PFSK-1 (cell line): ENCODE results near the gene RNF175.

Experiments
- FOXP2 ChIP-seq: optimal IDR thresholded peaks from 2 replicates; pipeline ENCODE3; 2011; ENCODE audit warnings: borderline replicate concordance, control low read depth, inconsistent platforms; ENCODE audit not compliant: insufficient read depth; ENCODE audit errors: extremely low read length, extremely low read depth
- POLR2AphosphoS5 ChIP-seq: IDR thresholded peaks from 2 replicates; pipeline ENCODE4 v1.6.1; 2012; ENCODE audit warnings: low read depth, mild to moderate bottlenecking, control low read depth, low read length, moderate library complexity
- REST ChIP-seq, 2 experiments: IDR thresholded peaks; 2 replicates each; pipeline versions ENCODE4 v1.6.1 to v1.8.0; 2011 to 2012; ENCODE audit warnings: low read depth in 2 of 2, low read length in 2 of 2, control low read depth in 1 of 2, inconsistent platforms in 1 of 2, mild to moderate bottlenecking in 1 of 2, moderate library complexity in 1 of 2; ENCODE audit not compliant: insufficient read depth in 1 of 2
- SIN3A ChIP-seq: IDR thresholded peaks from 2 replicates; pipeline ENCODE4 v1.6.1; 2012; ENCODE audit warnings: mild to moderate bottlenecking, low read length, moderate library complexity, borderline replicate concordance; ENCODE audit not compliant: insufficient read depth
- TAF1 ChIP-seq: IDR thresholded peaks from 2 replicates; pipeline ENCODE4 v1.6.1; 2012; ENCODE audit warnings: low read length, control low read depth, borderline replicate concordance; ENCODE audit not compliant: insufficient read depth

The RNF175 gene

GRCh38 chr4:153676486-153676885 is 83.3 kb downstream of the RNF175 start:
- TF ChIP-seq REST (IDR thresholded peaks at IDR 0.05; ENCODE audit: insufficient read depth in 1 of 2, low read depth in 2 of 2, low read length in 2 of 2) (no peak), SIN3A (no peak), FOXP2 (no peak)

GRCh38 chr4:153669838-153670237 is 90.0 kb downstream of the RNF175 start:
- no peak for TF ChIP-seq FOXP2
- no peak for TF ChIP-seq POLR2AphosphoS5
- no peak for TF ChIP-seq TAF1
- no peak for TF ChIP-seq REST (IDR thresholded peaks at IDR 0.05; ENCODE audit: insufficient read depth in 1 of 2, low read depth in 2 of 2, low read length in 2 of 2)
- TF ChIP-seq SIN3A: no peak

- no peak for TF ChIP-seq TAF1
- TF ChIP-seq FOXP2: no peak
- no peak for TF ChIP-seq REST (IDR thresholded peaks at IDR 0.05; ENCODE audit: insufficient read depth in 1 of 2, low read depth in 2 of 2, low read length in 2 of 2)
- no peak for TF ChIP-seq POLR2AphosphoS5
- TF ChIP-seq SIN3A: no peak
Measured at GRCh38 chr4:153668647-153669046, 91.2 kb downstream of the RNF175 start.

- no peak for TF ChIP-seq REST (IDR thresholded peaks at IDR 0.05; ENCODE audit: insufficient read depth in 1 of 2, low read depth in 2 of 2, low read length in 2 of 2)
- TF ChIP-seq FOXP2: no peak
Measured at GRCh38 chr4:153663667-153664066, 96.2 kb downstream of the RNF175 start.

- TF ChIP-seq SIN3A (no peak), FOXP2 (no peak), REST (IDR thresholded peaks at IDR 0.05; ENCODE audit: insufficient read depth in 1 of 2, low read depth in 2 of 2, low read length in 2 of 2) (no peak), TAF1 (no peak), POLR2AphosphoS5 (no peak)
Measured at GRCh38 chr4:153661908-153662307, 97.9 kb downstream of the RNF175 start.
